HepG2 (cell line): ENCODE measurements around the gene DDI2. TPM values are rescaled to one million over a fixed set of nuclear protein-coding genes. Genes with fewer than 3 reads are reported as not detected.

Experiments used
- ATAC-seq: fragments of 200-7000 bp; cut with Tn5 transposase; 3 replicates; pipeline ENCODE4 v1.9.1; 2020; ENCODE audit warnings: mild to moderate bottlenecking, moderate library complexity
- BruUV-seq: library from RNA; stranded (reverse); fragments of 400-500 nt; replicated peaks from 2 replicates; lab custom pipeline; 2021; lab: Mats Ljungman, UMichigan
- CTCF ChIA-PET: fragments of 300-600 bp; formaldehyde crosslinking; extraction: SDS; loops from one replicate; lab custom pipeline; 2021; ENCODE audit warnings: low total read pairs, inconsistent platforms, low intra/inter-chr PET ratio; lab: Yijun Ruan, JAX
- POLR2A ChIA-PET: fragments of 350-600 bp; sonication (Branson Sonifier 250); formaldehyde crosslinking; loops from one replicate; lab custom pipeline; 2020; ENCODE audit warnings: antibody characterized with exemption, inconsistent platforms; lab: Yijun Ruan, JAX
- DNase-seq: peaks from one replicate; pipeline ENCODE4 v3.0.0-alpha.2; 2015; ENCODE audit warnings: low spot score
- FAIRE-seq: peaks from 3 replicates; lab custom pipeline; 2011; peaks lifted over from hg19 to GRCh38; lab: Jason Lieb, UNC
- H2AFZ ChIP-seq: one replicate; pipeline ENCODE4 v1.6.1; 2011; ENCODE audit warnings: low read length, inconsistent platforms
- H3K27ac ChIP-seq: fragments of 300-600 bp; 3 replicates; pipeline ENCODE4 v1.8.0; 2011; ENCODE audit warnings: mixed run types, mild to moderate bottlenecking, mixed read lengths, low read length, inconsistent platforms; ENCODE audit not compliant: insufficient read depth; ENCODE audit errors: extremely low read length
- H3K27me3 ChIP-seq, 2 experiments: fragments of 200-600 bp in 1 of 2; 2 replicates in 1 of 2; 3 replicates in 1 of 2; pipeline versions ENCODE4 v1.6.0 to v1.8.0; 2011; ENCODE audit warnings: low read length in 2 of 2, mild to moderate bottlenecking in 2 of 2, moderate library complexity in 2 of 2, inconsistent platforms in 1 of 2; ENCODE audit not compliant: insufficient read depth in 2 of 2, control insufficient read depth in 1 of 2
- H3K36me3 ChIP-seq, 2 experiments: fragments of 200-600 bp in 1 of 2; replicated peaks in 1 of 2; 2 replicates in 1 of 2; 3 replicates in 1 of 2; pipeline versions ENCODE4 v1.5.1 to v1.8.0; 2011; ENCODE audit warnings: low read length in 2 of 2, inconsistent platforms in 1 of 2; ENCODE audit not compliant: insufficient read depth in 2 of 2, control insufficient read depth in 1 of 2
- H3K4me1 ChIP-seq: 2 replicates; pipeline ENCODE4 v1.5.1; 2012; ENCODE audit warnings: low read length, inconsistent platforms; ENCODE audit not compliant: insufficient read depth
- H3K4me2 ChIP-seq: 2 replicates; pipeline ENCODE4 v1.6.0; 2011; ENCODE audit warnings: low read depth, low read length, inconsistent platforms
- H3K4me3 ChIP-seq, 3 experiments: fragments of 200-600 bp in 1 of 3; sonication (generic), shearing (Covaris generic) in 1 of 3; replicated peaks in 1 of 3; 2 replicates each; pipeline ENCODE4 v1.5.1; 2011 to 2016; ENCODE audit warnings: low read length in 3 of 3, inconsistent platforms in 2 of 3, low read depth in 2 of 3, mild to moderate bottlenecking in 2 of 3, control low read depth in 1 of 3, mixed read lengths in 1 of 3; ENCODE audit not compliant: insufficient read depth in 1 of 3
- H3K79me2 ChIP-seq: one replicate; pipeline ENCODE4 v1.6.1; 2011; ENCODE audit warnings: low read length, inconsistent platforms; ENCODE audit not compliant: insufficient read depth
- H3K9ac ChIP-seq: 2 replicates; pipeline ENCODE4 v1.6.0; 2011; ENCODE audit warnings: mild to moderate bottlenecking, low read depth, low read length, inconsistent platforms; ENCODE audit not compliant: insufficient read depth
- H3K9me3 ChIP-seq: 2 replicates; pipeline ENCODE4 v1.5.1; 2012; ENCODE audit warnings: mild to moderate bottlenecking, low read length
- H4K20me1 ChIP-seq: 2 replicates; pipeline ENCODE4 v1.6.0; 2011; ENCODE audit warnings: inconsistent platforms, mild to moderate bottlenecking, low read length, moderate library complexity; ENCODE audit not compliant: insufficient read depth
- CREB1 ChIP-seq, 2 experiments: fragments of 450-650 bp in 1 of 2; IDR thresholded peaks; 2 replicates each; pipeline ENCODE4 v1.6.1; 2016 to 2017; ENCODE audit warnings: control low read depth in 1 of 2, mild to moderate bottlenecking in 1 of 2, missing compliant biosample characterization in 1 of 2, missing genetic modification characterization in 1 of 2
- HNF1A ChIP-seq, 2 experiments: sonication (generic) in 1 of 2; formaldehyde crosslinking in 1 of 2; IDR thresholded peaks; 2 replicates each; pipeline versions ENCODE4 v1.4.0 to v1.6.1; 2016 to 2020; ENCODE audit warnings: borderline replicate concordance in 1 of 2, low read depth in 1 of 2, mild to moderate bottlenecking in 1 of 2, missing genetic modification reagents in 1 of 2
- MZF1 ChIP-seq: sonication (generic); formaldehyde crosslinking; IDR thresholded peaks from 2 replicates; pipeline ENCODE4 v1.8.1; 2023; ENCODE audit warnings: mild to moderate bottlenecking, missing genetic modification reagents, borderline replicate concordance
- NONO ChIP-seq, 2 experiments: fragments of 450-650 bp in 1 of 2; sonication (generic) in 1 of 2; formaldehyde crosslinking in 1 of 2; IDR thresholded peaks in 1 of 2; conservative IDR thresholded peaks in 1 of 2; 2 replicates each; pipeline versions ENCODE4 v1.6.1 to v1.8.0; 2017 to 2022; ENCODE audit warnings: mild to moderate bottlenecking in 1 of 2, missing genetic modification reagents in 1 of 2, moderate library complexity in 1 of 2
- NR1H2 ChIP-seq: sonication (generic); formaldehyde crosslinking; IDR thresholded peaks from 2 replicates; pipeline ENCODE4 v1.8.1; 2022; ENCODE audit warnings: low read depth, missing genetic modification reagents, borderline replicate concordance
- ZBTB46 ChIP-seq: sonication (generic); formaldehyde crosslinking; IDR thresholded peaks from 2 replicates; pipeline ENCODE4 v1.4.0; 2020; ENCODE audit warnings: mild to moderate bottlenecking, missing genetic modification reagents, borderline replicate concordance
- ZNF225 ChIP-seq: sonication (generic); formaldehyde crosslinking; IDR thresholded peaks from 2 replicates; pipeline ENCODE4 v1.4.0; 2020; ENCODE audit warnings: mild to moderate bottlenecking, missing genetic modification reagents
- ZNF33A ChIP-seq: sonication (generic); formaldehyde crosslinking; IDR thresholded peaks from 2 replicates; pipeline ENCODE4 v1.5.1; 2020; ENCODE audit warnings: missing genetic modification reagents, mild to moderate bottlenecking, moderate library complexity, borderline replicate concordance
- ZNF570 ChIP-seq: sonication (generic); formaldehyde crosslinking; IDR thresholded peaks from 2 replicates; pipeline ENCODE4 v1.4.0; 2020; ENCODE audit warnings: mild to moderate bottlenecking, missing genetic modification reagents, borderline replicate concordance
- ZNF572 ChIP-seq: sonication (generic); formaldehyde crosslinking; IDR thresholded peaks from 2 replicates; pipeline ENCODE4 v1.5.1; 2020; ENCODE audit warnings: mild to moderate bottlenecking, missing genetic modification reagents
- WGBS: methylation state at CpG from one replicate; pipeline ENCODE4 v1.1.6; 2017; ENCODE audit warnings: low lambda C conversion rate; 5-methylcytosine and 5-hydroxymethylcytosine counted together
- in situ Hi-C: cut with HindIII; loops from 2 replicates; pipeline ENCODE4 v1.10.0; 2017; ENCODE audit warnings: low pct_unique_long_range_greater_than_20kb; ENCODE audit not compliant: extremely low pct_ligation_motif_present
- intact Hi-C: fragments of 100-400 bp; cut with micrococcal nuclease; formaldehyde crosslinking; loops from one replicate; pipeline ENCODE4 v1.10.0; 2022; ENCODE audit not compliant: unreplicated experiment
- polyA plus RNA-seq, 8 experiments: library from polyadenylated mRNA; depleted of rRNA in 3 of 8; stranded (reverse) in 7 of 8; unstranded in 1 of 8; fragments of >200 nt; fragmentation: Illumina TruSeq in 4 of 8; extraction: Trizol in 4 of 8; gene quantifications; 2 replicates each; pipeline versions ENCODE4 v1.2.1 to v1.2.3, GENCODE V29; 2011 to 2016; ENCODE audit warnings: low read depth in 4 of 8, missing spikeins in 1 of 8, mixed read lengths in 1 of 8; ENCODE audit not compliant: insufficient read depth in 1 of 8
- total RNA-seq, 5 experiments: library from RNA; depleted of rRNA; stranded (reverse); fragments of >200 nt; fragmentation: Illumina TruSeq; extraction: Trizol; gene quantifications; 2 replicates each; pipeline ENCODE4 v1.2.3, GENCODE V29; 2016; ENCODE audit warnings: low read depth in 1 of 5
- TF ChIP-seq, protein P1 (sequence below): sonication (generic); formaldehyde crosslinking; IDR thresholded peaks from 2 replicates; pipeline ENCODE4 v1.4.0; 2020; ENCODE audit warnings: missing genetic modification reagents

DDI2 gene
- total and polyA plus RNA-seq, 2 of the 13 experiments (the other 11 are each of a cell fraction or from before 2014, with no cell fraction given): 8.5 to 25.7 TPM

GRCh38 chr1:15714406-15715136 is 97.3 kb downstream of the DDI2 start (continued):
- no peak for TF ChIP-seq ZBTB46 (CRISPR knock-in tag)
- no peak for TF ChIP-seq ZNF225 (CRISPR knock-in tag)
- no peak for TF ChIP-seq CREB1 (IDR thresholded peaks at IDR 0.05)
- no peak for TF ChIP-seq CREB1 (CRISPR knock-in tag; IDR thresholded peaks at IDR 0.05)

GRCh38 chr1:15717418-15718125 is 100.3 kb downstream of the DDI2 start:
- DNase-seq (no peak), ATAC-seq (no peak), FAIRE-seq (no peak)
- Histone ChIP-seq H3K4me3 (no peak overlapping the region), H3K27me3 (no peaks in the 10 kb centered on the region), H3K79me2 (no peaks in the 10 kb centered on the region), H2AFZ (no peak overlapping the region), H4K20me1 (no peaks in the 10 kb centered on the region), H3K27ac (no peak overlapping the region), H3K4me1 (peaks cover 12% of the 10 kb centered on the region; the same call in 1 of the 2 replicates), H3K9me3 (no peaks in the 10 kb centered on the region), H3K4me2 (no peak overlapping the region), H3K9ac (no peak overlapping the region), H3K36me3 (peaks cover 22 to 44% of the 10 kb centered on the region in 2 experiments)
- intact Hi-C loops (no loop called here), in situ Hi-C loops (no loop called here)
- ChIA-PET POLR2A (no interaction called here), CTCF (no interaction called here)
- no TSS peak for BruUV-seq
- 96% methylated on average over 10 of the region's 11 CpGs for WGBS
- TF ChIP-seq ZNF570 (CRISPR knock-in tag) (no peak), HNF1A (IDR thresholded peaks at IDR 0.05; ENCODE audit: low read depth) (no peak), HNF1A (CRISPR knock-in tag; IDR thresholded peaks at IDR 0.05; ENCODE audit: borderline replicate concordance) (no peak), NONO (IDR thresholded peaks at IDR 0.05) (no peak), NONO (CRISPR knock-in tag; conservative IDR thresholded peaks at IDR 0.05) (no peak), NR1H2 (CRISPR knock-in tag) (no peak), MZF1 (CRISPR knock-in tag) (no peak), ZNF33A (CRISPR knock-in tag) (no peak), ZNF572 (CRISPR knock-in tag) (no peak)
- TF ChIP-seq, protein P1, sequence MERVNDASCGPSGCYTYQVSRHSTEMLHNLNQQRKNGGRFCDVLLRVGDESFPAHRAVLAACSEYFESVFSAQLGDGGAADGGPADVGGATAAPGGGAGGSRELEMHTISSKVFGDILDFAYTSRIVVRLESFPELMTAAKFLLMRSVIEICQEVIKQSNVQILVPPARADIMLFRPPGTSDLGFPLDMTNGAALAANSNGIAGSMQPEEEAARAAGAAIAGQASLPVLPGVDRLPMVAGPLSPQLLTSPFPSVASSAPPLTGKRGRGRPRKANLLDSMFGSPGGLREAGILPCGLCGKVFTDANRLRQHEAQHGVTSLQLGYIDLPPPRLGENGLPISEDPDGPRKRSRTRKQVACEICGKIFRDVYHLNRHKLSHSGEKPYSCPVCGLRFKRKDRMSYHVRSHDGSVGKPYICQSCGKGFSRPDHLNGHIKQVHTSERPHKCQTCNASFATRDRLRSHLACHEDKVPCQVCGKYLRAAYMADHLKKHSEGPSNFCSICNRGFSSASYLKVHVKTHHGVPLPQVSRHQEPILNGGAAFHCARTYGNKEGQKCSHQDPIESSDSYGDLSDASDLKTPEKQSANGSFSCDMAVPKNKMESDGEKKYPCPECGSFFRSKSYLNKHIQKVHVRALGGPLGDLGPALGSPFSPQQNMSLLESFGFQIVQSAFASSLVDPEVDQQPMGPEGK (CRISPR knock-in tag): no peak
